GM19452 (cell line): ENCODE results near the gene TNIP2.
"Not testable (repeated sequence)": the region's sequence is repeated elsewhere in the genome, so short reads cannot be mapped to it uniquely, and the experiment has no call there.

Source experiments
- ATAC-seq: cut with Tn5 transposase; IDR thresholded peaks from one replicate; pipeline ENCODE4 v1.9.1; 2021; ENCODE audit not compliant: unreplicated experiment

TNIP2 gene

GRCh38 chr4:2793586-2794485, 37.7 kb upstream of the TNIP2 start:
- no peak for ATAC-seq

- ATAC-seq = no peak
Measured at GRCh38 chr4:2792711-2793585, 36.8 kb upstream of the TNIP2 start, which contains the start of gene SH3BP2. SH3BP2 (plus strand) TSS chr4:2793085; CDS start chr4:2820618, 27,533 bp downstream.

GRCh38 chr4:2792396-2792710, 36.2 kb upstream of the TNIP2 start:
- no peak for ATAC-seq

GRCh38 chr4:2791518-2792395, 35.6 kb upstream of the TNIP2 start:
- ATAC-seq = no peak

- ATAC-seq = no peak
Measured at GRCh38 chr4:2790583-2791517, 34.7 kb upstream of the TNIP2 start.

GRCh38 chr4:2789793-2790582, 33.9 kb upstream of the TNIP2 start:
- no peak for ATAC-seq

GRCh38 chr4:2789351-2789750, 33.2 kb upstream of the TNIP2 start:
- ATAC-seq = no peak

- ATAC-seq = no peak
Measured at GRCh38 chr4:2788532-2789103, 32.5 kb upstream of the TNIP2 start.

GRCh38 chr4:2788101-2788500, 32.0 kb upstream of the TNIP2 start:
- no peak for ATAC-seq

GRCh38 chr4:2787230-2788100, 31.3 kb upstream of the TNIP2 start:
- peak; percentile 69 for ATAC-seq

GRCh38 chr4:2786794-2787229, 30.7 kb upstream of the TNIP2 start:
- ATAC-seq = peak; percentile 3

GRCh38 chr4:2786152-2786671, 30.1 kb upstream of the TNIP2 start:
- ATAC-seq = no peak

GRCh38 chr4:2785613-2786012, 29.5 kb upstream of the TNIP2 start:
- no peak for ATAC-seq

- no peak for ATAC-seq
Measured at GRCh38 chr4:2783790-2784189, 27.7 kb upstream of the TNIP2 start.

- ATAC-seq = no peak
Measured at GRCh38 chr4:2781911-2782310, 25.8 kb upstream of the TNIP2 start.

- not testable (repeated sequence) for ATAC-seq
Measured at GRCh38 chr4:2780643-2781042, 24.5 kb upstream of the TNIP2 start.

GRCh38 chr4:2771264-2771663, 15.1 kb upstream of the TNIP2 start:
- ATAC-seq = no peak
